ENCODE data around the gene IQCK. TPM values are rescaled to one million over a fixed set of nuclear protein-coding genes. Genes with fewer than 3 reads are reported as not detected.

IQCK gene
- total and polyA plus RNA-seq, 12 donors, result 8.2 to 35.2 (median 14.9) TPM

GRCh38 chr16:19699472-19699871 lies 18.6 kb upstream of the IQCK start:
- Histone ChIP-seq H3K4me3 (no peak overlapping the region), H3K27me3 (no peaks in the 10 kb centered on the region), H3K4me1 (replicated peaks in 1 of 2) (peaks cover 54 to 62% of the 10 kb centered on the region in 2 donors), H3K9me3 (replicated peaks in 1 of 3) (no peaks in the 10 kb centered on the region), H3K27ac (peak overlapping the region in 4 of 5 donors; percentile 41 to 81 (median 62)), H3K36me3 (replicated peaks in 1 of 2) (peaks cover 0 to 21% of the 10 kb centered on the region in 2 donors)
- 94 to 96% (median 95%) methylated on average over 7 to 8 of the region's 8 CpGs for WGBS, 4 donors
- TF ChIP-seq POLR2A (IDR thresholded peaks at IDR 0.05) (no peak), CTCF (IDR thresholded peaks at IDR 0.05) (no peak)
- DNase-seq, result no peak
- intact Hi-C loops (cut with DNase I), result no loop called here

GRCh38 chr16:19700319-19700781 lies 17.7 kb upstream of the IQCK start:
- intact Hi-C loops (cut with DNase I), result no loop called here

DNA sequence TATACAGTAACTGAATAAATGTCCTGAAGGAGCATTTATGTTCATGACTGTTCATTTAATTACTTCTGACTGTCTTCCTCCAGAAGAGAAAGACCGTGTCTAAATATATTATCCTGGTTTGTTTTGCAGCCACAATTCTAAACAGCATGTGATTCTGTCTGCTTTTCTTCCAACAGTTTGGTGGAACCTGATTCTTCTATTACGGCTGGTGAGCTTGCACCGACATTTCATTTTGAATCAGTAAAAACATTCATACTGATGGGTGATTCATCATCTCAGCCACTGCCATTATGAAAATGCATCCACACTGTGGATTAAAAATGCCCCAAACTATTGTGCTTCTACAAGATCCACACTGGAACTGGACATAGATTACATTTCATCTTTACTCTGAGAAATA lies 17.0 kb upstream of the IQCK start:
- intact Hi-C loops (cut with DNase I), result no loop called here
- peak overlapping the region in 3 of 5 donors; percentile 58 to 81 (median 67) for H3K27ac ChIP-seq

More at GRCh38 chr16:19700319-19700781, 17.7 kb upstream of the IQCK start:
- H3K27ac ChIP-seq, result peak overlapping the region in 4 of 5 donors; percentile 41 to 81 (median 62)
- 19 to 29% (median 26%) methylated on average over 6 of the region's 6 CpGs for WGBS, 4 donors
- H3K27me3 ChIP-seq, result no peaks in the 10 kb centered on the region
- H3K9me3 ChIP-seq (replicated peaks in 1 of 3), result no peaks in the 10 kb centered on the region
- DNase-seq, result peak in 6 of 7 donors; percentile 44 to 68 (median 64)
- peaks cover 57 to 65% of the 10 kb centered on the region in 2 donors for H3K4me1 ChIP-seq (replicated peaks in 1 of 2)
- TF ChIP-seq CTCF (IDR thresholded peaks at IDR 0.05) (no peak), POLR2A (IDR thresholded peaks at IDR 0.05) (no peak)
- H3K4me3 ChIP-seq, result no peak overlapping the region
- peaks cover 0 to 29% of the 10 kb centered on the region in 2 donors for H3K36me3 ChIP-seq (replicated peaks in 1 of 2)

More for the DNA sequence above, 17.0 kb upstream of the IQCK start:
- DNase-seq, result no peak
- Histone ChIP-seq H3K27me3 (no peaks in the 10 kb centered on the region), H3K36me3 (replicated peaks in 1 of 2) (peaks cover 0 to 32% of the 10 kb centered on the region in 2 donors), H3K9me3 (replicated peaks in 1 of 3) (no peaks in the 10 kb centered on the region), H3K4me1 (replicated peaks in 1 of 2) (peaks cover 54 to 60% of the 10 kb centered on the region in 2 donors), H3K4me3 (no peak overlapping the region)
- TF ChIP-seq CTCF (IDR thresholded peaks at IDR 0.05) (no peak), POLR2A (IDR thresholded peaks at IDR 0.05) (no peak)
- 53 to 76% (median 64%) methylated on average over 3 of the region's 3 CpGs for WGBS, 4 donors
